ENCODE results near the gene DNAJC27. TPM values are rescaled to one million over a fixed set of nuclear protein-coding genes. Genes with fewer than 3 reads are reported as not detected.
"Not testable (repeated sequence)": the region's sequence is repeated elsewhere in the genome, so short reads cannot be mapped to it uniquely, and the experiment has no call there.

The DNAJC27 gene
- total RNA-seq, 1 experiment from 2014 or later, result 5.1 TPM

DNA sequence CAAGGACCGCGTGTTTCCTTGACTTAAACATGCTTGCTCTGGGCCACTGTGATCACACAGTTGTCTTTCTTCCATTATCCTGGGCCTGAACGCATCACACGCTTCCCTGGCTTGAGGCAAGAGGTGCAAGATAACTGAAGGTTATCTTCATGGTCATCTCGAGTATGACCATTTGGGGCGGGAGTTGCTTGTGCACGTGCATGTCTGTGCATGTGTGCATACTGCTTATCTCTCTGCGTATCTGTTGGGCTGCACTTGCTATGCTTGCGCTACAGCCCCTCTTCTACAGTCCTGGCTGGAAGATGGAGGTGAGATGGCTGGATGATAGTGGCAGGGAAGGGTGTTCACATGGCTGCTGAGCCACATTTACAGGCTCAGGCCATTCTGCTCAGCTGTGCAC is 42.9 kb upstream of the DNAJC27 start:
- no peak overlapping the region for H3K23ac ChIP-seq (ENCODE audit: insufficient read length, low read depth, low read length)

GRCh38 chr2:25011342-25011741 is 39.6 kb upstream of the DNAJC27 start:
- H3K79me2 ChIP-seq (ENCODE audit: insufficient read depth, low read length); H3K14ac ChIP-seq (ENCODE audit: insufficient read depth, low read length); H2BK5ac ChIP-seq (ENCODE audit: insufficient read length, low read length); H3K18ac ChIP-seq (ENCODE audit: insufficient read length, low read depth, low read length); H3K9ac ChIP-seq (ENCODE audit: extremely low read depth, insufficient read length, low read length); H4K20me1 ChIP-seq (ENCODE audit: control insufficient read depth, insufficient read depth, insufficient read length); H2BK12ac ChIP-seq (ENCODE audit: insufficient read length, low read depth, low read length); H3T11ph ChIP-seq (ENCODE audit: low read length); DNase-seq; H3K9me3 ChIP-seq (ENCODE audit: control insufficient read depth, low read depth, low read length); H3K79me1 ChIP-seq (ENCODE audit: insufficient read depth, low read depth, low read length, poor library complexity, severe bottlenecking); H4K5ac ChIP-seq (ENCODE audit: insufficient read length, low read depth, low read length); H3K36me3 Mint-ChIP-seq (ENCODE audit: insufficient read depth in 1 of 3, low read depth in 3 of 3); H3K27ac ChIP-seq (ENCODE audit: insufficient read length, low read depth, low read length); H3K9me3 Mint-ChIP-seq; H3K23me2 ChIP-seq (ENCODE audit: insufficient read length, low read depth, low read length, poor library complexity, severe bottlenecking); H2BK20ac ChIP-seq (ENCODE audit: low read depth, low read length, poor library complexity, severe bottlenecking); H3K4me1 Mint-ChIP-seq; H2BK15ac ChIP-seq (ENCODE audit: low read depth, low read length); H2AK5ac ChIP-seq (ENCODE audit: insufficient read length, low read length); H4K8ac ChIP-seq (replicated peaks; ENCODE audit: insufficient read length, low read depth, low read length); H2AFZ ChIP-seq (ENCODE audit: low read length); H3K4me3 Mint-ChIP-seq; H3K23ac ChIP-seq (ENCODE audit: insufficient read length, low read depth, low read length); H2BK120ac ChIP-seq (ENCODE audit: low read depth, low read length, poor library complexity, severe bottlenecking); H3K56ac ChIP-seq (ENCODE audit: insufficient read length, low read depth, low read length); H3K27me3 Mint-ChIP-seq (ENCODE audit: low read depth); H3K4me2 ChIP-seq (ENCODE audit: insufficient read depth, insufficient read length, low read length); H4K91ac ChIP-seq (ENCODE audit: insufficient read length, low read depth, low read length); H3K4me1 ChIP-seq (ENCODE audit: insufficient read depth, low read length); H3K4ac ChIP-seq (ENCODE audit: low read depth, low read length); H3K27me3 ChIP-seq (ENCODE audit: insufficient read depth, low read length): not testable (repeated sequence)
- 0 out of 7 replicates have a peak overlapping the region, but pooled peaks of 1 of the 3 experiments have one; percentile 23 for H3K27ac Mint-ChIP-seq
- WGBS (ENCODE audit: extremely low coverage, insufficient read length, low lambda C conversion rate), result no CpG with 5 or more reads among the region's 2 CpGs

More for the DNA sequence above, 42.9 kb upstream of the DNAJC27 start:
- Histone ChIP-seq H3K56ac (ENCODE audit: insufficient read length, low read depth, low read length) (no peak overlapping the region), H2BK20ac (ENCODE audit: low read depth, low read length, poor library complexity, severe bottlenecking) (no peak overlapping the region), H4K20me1 (ENCODE audit: control insufficient read depth, insufficient read depth, insufficient read length) (no peaks in the 10 kb centered on the region), H2BK12ac (ENCODE audit: insufficient read length, low read depth, low read length) (no peak overlapping the region), H3T11ph (ENCODE audit: low read length) (no peak overlapping the region), H2BK15ac (ENCODE audit: low read depth, low read length) (no peak overlapping the region), H4K91ac (ENCODE audit: insufficient read length, low read depth, low read length) (no peak overlapping the region), H4K8ac (replicated peaks; ENCODE audit: insufficient read length, low read depth, low read length) (no peak overlapping the region), H3K9ac (ENCODE audit: extremely low read depth, insufficient read length, low read length) (no peak overlapping the region), H3K14ac (ENCODE audit: insufficient read depth, low read length) (no peak overlapping the region), H3K79me1 (ENCODE audit: insufficient read depth, low read depth, low read length, poor library complexity, severe bottlenecking) (no peaks in the 10 kb centered on the region), H2AFZ (ENCODE audit: low read length) (no peak overlapping the region), H3K4ac (ENCODE audit: low read depth, low read length) (no peak overlapping the region), H3K4me2 (ENCODE audit: insufficient read depth, insufficient read length, low read length) (no peak overlapping the region), H2BK120ac (ENCODE audit: low read depth, low read length, poor library complexity, severe bottlenecking) (no peak overlapping the region), H3K27me3 (ENCODE audit: insufficient read depth, low read length) (no peaks in the 10 kb centered on the region), H3K9me3 (ENCODE audit: control insufficient read depth, low read depth, low read length) (no peaks in the 10 kb centered on the region), H3K18ac (ENCODE audit: insufficient read length, low read depth, low read length) (no peak overlapping the region), H2BK5ac (ENCODE audit: insufficient read length, low read length) (no peak overlapping the region), H4K5ac (ENCODE audit: insufficient read length, low read depth, low read length) (no peak overlapping the region), H2AK5ac (ENCODE audit: insufficient read length, low read length) (no peak overlapping the region), H3K23me2 (ENCODE audit: insufficient read length, low read depth, low read length, poor library complexity, severe bottlenecking) (no peaks in the 10 kb centered on the region), H3K4me1 (ENCODE audit: insufficient read depth, low read length) (no peaks in the 10 kb centered on the region), H3K79me2 (ENCODE audit: insufficient read depth, low read length) (no peaks in the 10 kb centered on the region), H3K27ac (ENCODE audit: insufficient read length, low read depth, low read length) (no peak overlapping the region)
- peaks cover 5% of the 10 kb centered on the region for H3K27me3 Mint-ChIP-seq (ENCODE audit: low read depth)
- H3K36me3 Mint-ChIP-seq (ENCODE audit: insufficient read depth in 1 of 3, low read depth in 3 of 3), result no peaks in the 10 kb centered on the region
- WGBS (ENCODE audit: extremely low coverage, insufficient read length, low lambda C conversion rate), result no CpG with 5 or more reads among the region's 9 CpGs
- peaks cover 0 to 5% of the 10 kb centered on the region in 2 experiments; a peak in 2 of 4 replicates for H3K4me1 Mint-ChIP-seq
- TF ChIP-seq, protein P1, sequence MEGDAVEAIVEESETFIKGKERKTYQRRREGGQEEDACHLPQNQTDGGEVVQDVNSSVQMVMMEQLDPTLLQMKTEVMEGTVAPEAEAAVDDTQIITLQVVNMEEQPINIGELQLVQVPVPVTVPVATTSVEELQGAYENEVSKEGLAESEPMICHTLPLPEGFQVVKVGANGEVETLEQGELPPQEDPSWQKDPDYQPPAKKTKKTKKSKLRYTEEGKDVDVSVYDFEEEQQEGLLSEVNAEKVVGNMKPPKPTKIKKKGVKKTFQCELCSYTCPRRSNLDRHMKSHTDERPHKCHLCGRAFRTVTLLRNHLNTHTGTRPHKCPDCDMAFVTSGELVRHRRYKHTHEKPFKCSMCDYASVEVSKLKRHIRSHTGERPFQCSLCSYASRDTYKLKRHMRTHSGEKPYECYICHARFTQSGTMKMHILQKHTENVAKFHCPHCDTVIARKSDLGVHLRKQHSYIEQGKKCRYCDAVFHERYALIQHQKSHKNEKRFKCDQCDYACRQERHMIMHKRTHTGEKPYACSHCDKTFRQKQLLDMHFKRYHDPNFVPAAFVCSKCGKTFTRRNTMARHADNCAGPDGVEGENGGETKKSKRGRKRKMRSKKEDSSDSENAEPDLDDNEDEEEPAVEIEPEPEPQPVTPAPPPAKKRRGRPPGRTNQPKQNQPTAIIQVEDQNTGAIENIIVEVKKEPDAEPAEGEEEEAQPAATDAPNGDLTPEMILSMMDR (conservative IDR thresholded peaks at IDR 0.05), result no peak
- 0 out of 5 replicates have a peak, but pooled peaks cover 0 to 2% of the 10 kb centered on the region in 2 experiments for H3K9me3 Mint-ChIP-seq
- no peak overlapping the region for H3K4me3 Mint-ChIP-seq
- H3K27ac Mint-ChIP-seq, result no peak overlapping the region
- no peak for DNase-seq

All from H9 (cell line).